C4-2B (cell line): ENCODE results near the gene NEU3.

Experiments used
- CTCF ChIP-seq: fragments of 450-650 bp; conservative IDR thresholded peaks from 2 replicates; pipeline ENCODE4 v1.5.1; 2017; ENCODE audit warnings: mild to moderate bottlenecking
- ZFX ChIP-seq: fragments of 450-650 bp; IDR thresholded peaks from 2 replicates; pipeline ENCODE4 v1.6.1; 2017

- TF ChIP-seq CTCF (no peak), ZFX (no peak)
Measured at GRCh38 chr11:75002516-75002915, 13.8 kb downstream of the NEU3 start.
